GM19099 (cell line): Measurements from ENCODE around the gene GPS2.

Source experiments
- POLR2A ChIP-seq: IDR thresholded peaks from 3 replicates; pipeline ENCODE4 v1.6.1; 2011; ENCODE audit warnings: low read depth; ENCODE audit not compliant: insufficient read length; ENCODE audit errors: extremely low read depth

GPS2 gene

DNA sequence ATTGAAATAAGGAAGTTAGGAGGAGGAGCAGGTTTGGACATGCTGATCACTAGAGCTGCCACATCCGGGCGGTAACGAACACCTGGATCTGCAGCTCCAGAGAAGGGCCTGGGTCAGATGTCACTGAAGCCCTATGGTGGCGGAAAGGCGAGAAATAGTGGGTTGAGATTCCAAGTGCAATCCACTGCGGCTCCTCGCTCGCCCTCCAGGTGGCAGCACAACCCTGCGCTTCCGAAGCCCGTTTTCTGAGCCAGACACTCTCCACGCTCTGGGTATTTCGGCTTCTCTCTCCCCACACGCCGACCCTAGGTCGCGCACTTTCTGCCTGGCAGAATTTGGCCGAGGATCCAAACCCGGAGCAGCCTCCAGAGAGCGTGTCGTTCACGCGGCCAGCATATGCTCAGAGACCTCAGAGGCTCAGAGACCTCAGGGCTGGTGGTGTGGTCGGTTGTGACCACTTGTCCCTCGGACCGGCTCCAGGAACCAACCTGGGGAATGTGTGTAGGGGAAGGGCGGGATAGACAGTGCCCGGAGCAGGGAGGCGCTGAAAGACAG is 34.6 kb downstream of the GPS2 start:
- TF ChIP-seq POLR2A: no peak

DNA sequence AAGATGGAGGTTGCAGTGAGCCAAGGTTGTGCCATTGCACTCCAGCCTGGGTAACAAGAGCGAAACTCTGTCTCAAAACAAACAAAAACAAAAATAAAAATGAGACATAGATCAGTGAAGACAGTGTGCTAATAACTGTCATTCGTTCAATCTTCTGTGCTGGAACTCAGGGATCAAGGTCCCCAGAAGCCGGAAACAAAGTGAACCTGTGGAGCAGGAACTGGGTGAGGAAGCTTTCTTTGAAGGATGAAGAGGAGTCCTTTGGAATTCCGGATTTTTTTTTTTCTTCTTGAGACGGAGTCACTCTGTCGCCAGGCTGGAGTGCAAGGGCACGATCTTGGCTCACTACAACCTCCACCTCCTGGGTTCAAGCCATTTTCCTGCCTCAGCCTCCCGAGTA is 35.7 kb downstream of the GPS2 start:
- no peak for TF ChIP-seq POLR2A

GRCh38 chr17:7266784-7267183 is 48.4 kb downstream of the GPS2 start:
- TF ChIP-seq POLR2A: no peak

GRCh38 chr17:7263801-7264078 is 51.4 kb downstream of the GPS2 start:
- TF ChIP-seq POLR2A: no peak

- TF ChIP-seq POLR2A: no peak
These were observed 52.0 kb downstream of the GPS2 start for GRCh38 chr17:7262935-7263800.
